Stimulated activated CD8-positive, alpha-beta memory T cell treated with anti-CD3 and anti-CD28 coated beads, Interleukin-12 subunit alpha, Interleukin-12 subunit beta, amount 100 ng/mL, for 24 hours (primary cell): Measurements from ENCODE around the gene TIGD7.
"Not testable (repeated sequence)": the region's sequence is repeated elsewhere in the genome, so short reads cannot be mapped to it uniquely, and the experiment has no call there.

Experiments used
- DNase-seq: peaks from one replicate; pipeline ENCODE4 v3.0.0-alpha.2; 2020; ENCODE audit errors: extremely low read depth

Gene TIGD7

DNA sequence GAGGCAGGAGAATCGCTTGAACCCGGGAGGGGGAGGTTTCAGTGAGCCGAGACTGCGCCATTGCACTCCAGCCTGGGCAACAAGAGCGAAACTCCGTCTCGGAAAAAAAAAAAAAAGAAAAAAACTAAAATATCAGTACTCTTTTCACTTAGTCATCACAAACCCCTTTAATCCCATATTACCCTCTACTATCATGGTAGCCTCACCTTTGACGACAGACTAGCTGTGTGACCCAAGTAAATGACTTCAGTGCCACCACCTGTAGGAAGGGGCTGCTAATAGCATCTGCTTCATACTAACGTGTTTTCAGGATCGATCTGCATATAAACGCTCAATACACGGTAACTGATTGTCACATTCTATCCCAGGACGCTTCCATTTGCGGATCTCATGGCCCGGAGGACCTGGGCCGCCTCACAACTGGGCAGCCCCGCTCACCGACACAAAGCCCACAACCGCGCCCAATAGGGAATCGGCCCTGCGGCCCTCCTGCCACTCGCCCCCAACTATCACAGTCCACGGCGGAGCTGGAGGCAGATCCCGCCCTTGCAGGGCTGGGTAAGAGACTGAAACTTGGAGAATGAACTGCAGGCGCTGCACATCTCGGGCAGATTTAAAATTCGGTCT lies 23.0 kb downstream of the TIGD7 start:
- DNase-seq, result no peak

DNA sequence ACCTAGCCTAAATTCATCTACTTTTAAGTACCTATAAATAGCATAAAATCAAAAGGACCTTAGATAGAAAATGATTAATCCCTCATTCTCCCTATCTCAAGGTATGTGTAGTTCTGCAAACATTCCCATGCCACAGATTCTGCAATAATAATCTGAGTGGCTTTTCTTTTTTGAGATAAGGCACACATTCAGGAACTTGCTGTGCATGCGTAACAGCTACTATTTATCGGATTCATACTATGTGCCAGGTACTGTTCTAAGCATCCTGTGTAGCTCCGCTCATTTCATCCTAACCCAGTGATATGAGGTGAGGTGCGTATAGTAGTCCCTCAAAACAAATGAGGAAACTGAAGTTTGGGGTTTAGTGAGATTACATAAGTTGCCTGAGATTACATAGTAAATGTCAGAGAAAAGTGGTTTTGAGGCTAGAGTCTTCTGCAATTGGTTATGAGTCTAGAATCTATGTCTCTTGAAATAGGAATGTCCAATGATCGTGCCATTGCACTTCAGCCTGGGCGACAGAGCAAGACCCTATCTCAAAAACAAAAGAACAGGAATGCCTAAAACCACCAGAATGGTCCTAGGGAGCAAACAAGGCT lies 23.9 kb downstream of the TIGD7 start:
- DNase-seq, result no peak

DNA sequence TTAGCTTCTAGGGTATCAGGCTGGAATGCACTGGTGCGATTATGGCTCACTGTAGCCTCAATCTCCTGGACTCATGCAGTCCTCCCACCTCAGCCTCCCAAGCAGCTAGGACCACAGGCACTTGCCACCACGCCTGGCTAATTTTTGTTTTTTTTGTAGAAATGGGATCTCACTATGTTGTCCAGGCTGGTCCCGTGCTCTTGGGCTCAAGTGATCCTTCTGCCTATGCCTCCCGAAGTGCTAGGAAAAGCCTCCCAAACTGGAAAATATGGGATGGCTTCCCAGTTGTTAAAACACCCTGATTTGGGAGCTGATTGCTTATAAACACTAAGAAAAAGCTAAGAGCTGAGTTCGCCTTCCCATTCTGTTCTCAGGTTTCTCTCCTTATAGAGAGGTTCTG lies 28.6 kb downstream of the TIGD7 start:
- DNase-seq, result no peak

DNA sequence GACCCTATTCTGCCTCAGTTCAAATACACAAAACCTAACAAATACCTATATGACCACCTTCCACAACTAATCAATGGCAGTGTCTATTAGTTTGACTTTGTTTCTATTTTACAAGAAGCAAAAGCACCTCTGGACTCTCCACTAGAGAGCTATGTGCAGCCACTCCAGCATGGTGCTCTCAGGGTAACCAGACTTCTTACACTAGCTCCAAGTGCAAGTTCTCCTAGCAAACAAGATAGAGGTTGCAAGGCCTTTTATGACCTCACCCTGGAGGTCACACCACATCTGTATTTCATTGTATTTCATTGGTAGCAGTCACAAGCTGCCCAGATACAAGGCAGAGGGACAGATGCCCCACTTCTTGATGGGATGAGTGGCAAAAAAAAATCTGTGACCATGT lies 30.3 kb downstream of the TIGD7 start:
- DNase-seq, result no peak

DNA sequence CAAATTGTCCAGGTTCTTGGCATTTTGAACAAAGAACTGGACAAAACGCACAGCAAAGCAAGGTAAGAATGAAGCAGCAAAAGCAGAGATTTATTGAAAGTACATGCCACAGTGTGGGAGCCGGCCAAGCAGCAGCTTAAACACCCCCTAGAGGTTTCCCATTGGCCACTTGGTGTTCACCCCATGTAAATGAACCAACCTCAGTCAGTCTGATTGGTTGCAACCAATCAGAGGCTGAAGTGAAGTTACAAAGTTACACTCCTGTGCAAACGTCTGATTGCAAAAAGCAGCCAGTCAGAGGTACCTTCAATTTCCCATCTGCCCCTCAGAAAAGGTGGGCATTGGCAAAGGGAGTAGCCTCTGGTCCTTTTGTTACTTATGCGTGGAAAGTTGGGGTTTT lies 30.7 kb downstream of the TIGD7 start:
- no peak for DNase-seq

DNA sequence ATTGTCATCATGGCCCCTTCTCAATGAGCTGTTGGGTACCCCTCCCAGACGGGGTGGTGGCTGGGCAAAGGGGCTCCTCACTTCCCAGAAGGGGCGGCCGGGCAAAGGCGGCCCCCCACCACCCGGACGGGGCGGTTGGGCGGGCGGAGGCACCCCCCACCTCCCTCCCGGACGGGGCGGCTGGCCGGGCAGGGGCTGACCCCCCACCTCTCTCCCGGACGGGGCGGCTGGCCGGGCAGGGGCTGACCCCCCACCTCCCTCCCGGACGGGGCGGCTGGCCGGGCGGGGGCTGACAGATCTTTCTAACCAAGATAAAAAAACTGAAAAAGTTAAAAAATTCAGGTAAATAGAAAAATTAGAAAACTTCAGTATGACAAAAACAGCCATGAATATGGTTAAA lies 33.9 kb downstream of the TIGD7 start:
- DNase-seq, result not testable (repeated sequence)

DNA sequence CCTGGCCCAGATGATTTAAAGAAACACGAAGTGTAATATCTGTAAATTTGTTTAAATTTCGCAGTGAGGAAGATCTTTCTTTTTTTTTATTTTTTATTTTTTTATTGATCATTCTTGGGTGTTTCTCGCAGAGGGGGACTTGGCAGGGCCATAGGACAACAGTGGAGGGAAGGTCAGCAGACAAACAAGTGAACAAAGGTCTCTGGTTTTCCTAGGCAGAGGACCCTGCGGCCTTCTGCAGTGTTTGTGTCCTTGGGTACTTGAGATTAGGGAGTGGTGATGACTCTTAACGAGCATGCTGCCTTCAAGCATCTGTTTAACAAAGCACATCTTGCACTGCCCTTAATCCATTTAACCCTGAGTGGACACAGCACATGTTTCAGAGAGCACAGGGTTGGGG lies 34.5 kb downstream of the TIGD7 start:
- not testable (repeated sequence) for DNase-seq

DNA sequence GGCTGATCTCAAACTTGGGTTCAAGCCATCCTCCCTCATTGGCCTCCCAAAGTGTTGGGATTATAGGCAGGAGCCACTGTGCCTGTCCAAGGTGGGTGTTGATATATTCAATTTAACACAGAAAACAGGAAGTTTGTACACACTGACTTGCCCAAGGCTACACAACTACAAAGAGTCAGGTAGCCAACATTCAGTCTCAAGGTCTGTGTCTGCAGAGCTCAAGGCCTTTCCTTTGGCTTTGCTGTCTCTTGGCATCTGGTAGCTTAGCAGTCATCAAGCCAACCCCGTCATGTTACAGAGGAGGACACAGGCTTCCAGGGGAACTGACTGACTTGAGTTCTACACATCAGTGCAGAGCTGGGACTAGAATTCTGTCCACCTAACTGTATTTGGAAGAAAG lies 36.9 kb downstream of the TIGD7 start:
- no peak for DNase-seq

DNA sequence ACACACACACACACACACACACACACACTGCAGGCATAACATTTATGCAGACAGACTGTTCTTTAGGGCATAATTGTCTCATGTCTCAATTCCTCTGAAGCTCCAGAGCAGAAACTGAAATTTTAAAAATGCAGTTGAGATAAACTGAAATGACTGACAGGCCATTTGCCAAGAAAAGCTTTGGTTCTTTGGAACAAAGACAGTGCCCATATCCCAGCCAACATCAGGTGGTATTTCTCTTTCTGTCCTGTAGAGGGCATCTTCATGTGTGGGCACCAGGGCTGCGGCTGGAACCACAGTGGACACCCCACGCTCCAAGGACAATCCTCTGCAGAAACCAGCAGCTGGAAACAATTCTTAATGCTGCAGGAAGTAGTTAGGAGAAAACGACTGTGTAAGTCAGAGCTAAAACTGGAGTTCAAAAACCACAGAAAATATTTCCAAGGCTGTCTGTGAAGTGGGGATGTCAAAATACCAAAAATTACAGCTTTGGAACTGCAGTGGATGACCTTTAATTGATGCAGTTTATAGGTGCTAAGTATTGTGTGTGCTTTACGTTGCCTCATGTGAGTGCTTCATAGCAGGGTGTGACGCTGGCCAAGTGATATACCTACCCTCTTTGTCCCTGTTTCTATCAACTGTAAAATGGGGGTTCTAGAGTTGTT lies 38.2 kb downstream of the TIGD7 start:
- no peak for DNase-seq

DNA sequence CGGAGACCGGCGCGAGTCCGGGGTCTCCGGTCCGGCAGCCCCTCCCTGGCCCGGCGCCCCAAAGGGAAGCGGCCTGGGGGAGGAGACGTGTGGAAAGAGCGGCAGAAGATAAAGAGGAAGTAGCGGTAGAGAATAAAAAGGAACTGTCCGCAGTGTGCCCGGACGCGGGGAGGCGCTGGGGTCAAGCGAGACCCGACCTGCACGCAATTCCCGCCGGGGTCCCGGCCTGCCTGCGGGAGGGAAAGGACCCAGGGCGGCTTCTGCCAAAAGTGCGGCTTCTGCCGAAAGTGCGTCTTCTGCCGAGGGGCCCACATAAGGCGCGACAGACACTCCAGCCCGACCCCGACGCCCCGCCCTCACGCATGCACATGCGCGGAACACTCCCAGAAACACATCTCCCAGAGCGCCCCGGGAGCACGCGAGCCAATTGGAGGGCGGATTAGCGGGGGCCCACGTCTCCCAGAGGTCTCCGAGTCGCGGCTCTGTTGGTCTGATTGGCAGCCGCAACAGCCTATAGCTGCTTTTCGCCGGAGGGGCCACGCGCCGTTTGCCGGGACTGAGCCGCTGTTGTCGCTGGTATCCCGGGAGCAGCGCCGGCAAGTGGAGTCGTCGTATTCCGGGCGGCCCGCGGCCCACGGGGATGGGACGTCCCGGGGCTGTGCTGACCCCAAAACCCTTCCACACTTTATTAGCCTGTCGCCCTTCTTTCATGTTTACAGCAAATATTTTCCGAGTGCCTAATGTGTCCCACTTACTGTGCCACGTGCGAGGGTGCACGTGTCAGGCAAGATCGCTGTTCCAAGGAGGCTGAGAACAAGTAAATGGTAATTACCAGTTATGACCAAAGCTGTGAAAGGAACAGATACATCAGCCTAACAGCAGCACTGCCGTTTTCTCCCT lies 40.8 kb downstream of the TIGD7 start:
- DNase-seq, result peak; percentile 98

DNA sequence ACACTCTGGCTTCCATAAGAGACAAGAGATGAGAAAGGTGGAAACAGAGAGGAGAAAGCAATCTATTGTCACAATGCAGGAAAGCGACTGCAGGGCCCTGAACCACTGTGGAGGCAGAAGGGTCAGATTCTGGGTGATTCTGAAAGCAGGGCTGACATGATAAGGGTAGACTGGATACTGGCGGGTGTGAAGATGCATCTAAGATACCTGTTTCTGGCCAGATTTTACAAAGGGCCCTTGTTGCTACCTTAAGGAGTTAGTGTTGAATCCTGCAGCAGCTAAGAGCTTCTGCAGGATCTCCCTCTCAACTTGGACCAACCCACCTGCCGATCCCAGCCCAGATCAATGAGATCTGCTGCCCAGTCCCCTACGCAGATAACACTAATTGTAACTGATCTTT lies 42.7 kb downstream of the TIGD7 start:
- no peak for DNase-seq

DNA sequence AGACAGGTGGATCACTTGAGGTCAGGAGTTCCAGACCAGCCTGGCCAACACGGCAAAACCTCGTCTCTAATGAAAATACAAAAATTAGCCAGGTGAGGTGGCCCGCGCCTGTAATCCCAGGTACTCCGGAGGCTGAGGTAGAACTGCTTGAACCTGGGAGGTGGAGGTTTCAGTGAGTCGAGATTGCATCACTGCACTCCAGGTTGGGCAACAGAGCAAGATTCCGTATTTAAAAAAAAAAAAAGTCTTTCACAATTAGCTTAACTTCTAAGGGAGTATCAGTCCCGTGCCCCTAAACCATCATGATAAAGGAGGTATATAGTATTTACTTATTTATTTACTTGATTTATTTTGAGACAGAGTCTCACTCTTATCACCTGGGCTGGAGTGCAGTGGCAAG lies 45.4 kb downstream of the TIGD7 start:
- no peak for DNase-seq

DNA sequence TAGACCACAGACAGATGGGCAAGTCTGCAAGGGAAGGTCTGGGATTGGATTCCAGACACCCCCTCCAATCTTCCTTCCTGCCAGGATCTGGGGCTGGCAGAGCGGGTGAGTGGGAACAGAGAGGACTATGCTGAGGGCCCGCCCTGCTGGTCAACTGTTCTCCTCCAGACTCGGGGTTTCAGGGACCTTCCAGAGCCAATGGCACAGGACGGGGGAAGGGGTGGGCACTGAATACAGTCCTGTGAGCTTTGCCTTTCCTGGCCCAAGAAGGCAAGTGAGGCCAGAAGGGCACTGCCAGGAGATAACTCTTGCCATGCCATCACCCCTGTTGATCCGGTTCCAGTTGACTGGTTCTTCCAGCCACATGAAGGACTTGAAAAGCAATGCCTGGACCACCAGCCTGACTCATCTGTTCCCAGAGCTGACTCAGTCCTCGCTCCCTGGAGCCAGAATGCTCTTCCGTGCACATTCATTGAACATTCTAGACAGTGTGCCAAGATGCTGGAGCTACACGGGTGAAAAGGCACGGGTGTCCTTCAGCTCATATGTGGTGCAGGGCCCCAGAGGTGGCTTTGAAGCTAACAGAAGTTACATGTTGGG lies 48.3 kb downstream of the TIGD7 start:
- DNase-seq, result no peak

DNA sequence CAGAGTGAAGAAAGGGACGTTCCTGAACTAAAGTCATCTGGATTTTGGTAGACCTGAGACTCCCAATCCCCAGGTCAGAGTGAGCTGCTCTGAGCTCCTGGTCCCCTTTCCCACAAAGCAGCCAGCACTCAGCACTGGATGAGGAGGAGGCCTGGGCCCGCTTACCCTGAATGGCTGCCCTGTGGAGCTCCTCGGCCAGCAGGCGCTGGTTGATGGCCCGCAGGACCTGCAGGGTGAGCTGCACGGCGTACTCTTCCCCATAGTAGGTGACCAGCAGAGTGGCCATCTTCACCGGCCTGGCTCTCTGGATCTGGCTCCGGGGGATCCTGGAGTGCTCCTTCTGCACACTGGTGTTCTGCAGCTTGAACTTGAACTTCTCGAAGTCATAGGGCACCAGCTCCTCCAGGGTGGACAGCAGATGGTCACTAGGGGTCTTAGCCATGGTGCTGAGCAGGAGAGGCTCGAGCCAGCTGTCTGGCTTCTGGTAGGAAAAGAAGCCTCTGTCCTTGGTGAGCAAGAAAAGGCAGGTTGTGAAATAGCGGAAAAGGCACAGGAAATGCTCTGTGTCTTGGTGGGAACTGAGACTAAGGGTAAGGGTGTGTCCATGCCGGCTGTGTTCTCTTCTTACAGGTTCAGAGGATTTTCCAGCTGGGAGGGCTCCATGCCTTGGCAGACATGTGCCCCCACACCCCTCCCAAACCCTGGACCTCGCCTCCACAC lies 48.9 kb downstream of the TIGD7 start, which contains the start of gene MEFV:
MEFV (minus strand) TSS at position 488 of the 720 bp plus-strand sequence; CDS start at position 442, 46 bp downstream.
- DNase-seq, result no peak

DNA sequence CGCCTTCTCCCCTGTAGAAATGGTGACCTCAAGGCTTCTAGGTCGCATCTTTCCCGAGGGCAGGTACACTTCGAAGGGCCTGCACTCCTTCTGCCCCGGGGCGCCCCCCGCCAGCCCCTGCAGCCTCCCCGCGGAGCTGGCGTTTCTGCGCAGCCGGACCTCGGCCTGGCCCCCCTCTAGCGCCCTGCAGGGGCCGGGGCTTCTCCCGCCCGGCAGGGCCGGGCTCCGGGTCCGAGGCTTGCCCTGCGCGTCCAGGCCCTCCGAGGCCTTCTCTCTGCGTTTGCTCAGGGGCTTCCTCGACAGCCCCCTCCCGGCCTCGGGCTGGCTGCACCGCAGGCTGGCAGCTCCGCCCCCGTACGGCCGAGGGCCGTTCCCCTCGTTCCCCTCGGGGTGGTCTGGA lies 50.9 kb downstream of the TIGD7 start:
- no peak for DNase-seq

DNA sequence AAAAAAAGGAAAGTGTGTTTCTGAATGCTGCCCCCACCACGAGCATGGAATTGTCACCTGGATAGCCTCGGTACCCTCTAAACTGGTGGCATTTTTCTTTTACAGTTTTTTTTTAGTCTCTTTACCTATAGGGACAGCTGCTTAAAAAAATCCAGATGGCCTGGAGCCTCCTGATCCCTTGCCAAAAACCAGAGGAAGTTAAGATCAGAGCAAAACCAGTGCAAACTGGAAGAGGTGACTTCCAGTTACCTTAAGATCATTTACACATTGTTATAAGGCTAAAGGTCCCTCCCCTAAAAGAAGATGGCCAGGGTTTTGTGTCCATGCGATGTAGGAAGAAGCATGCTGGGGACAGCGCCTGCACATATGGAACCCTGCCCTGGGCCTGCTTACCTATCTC lies 52.3 kb downstream of the TIGD7 start:
- DNase-seq, result no peak

DNA sequence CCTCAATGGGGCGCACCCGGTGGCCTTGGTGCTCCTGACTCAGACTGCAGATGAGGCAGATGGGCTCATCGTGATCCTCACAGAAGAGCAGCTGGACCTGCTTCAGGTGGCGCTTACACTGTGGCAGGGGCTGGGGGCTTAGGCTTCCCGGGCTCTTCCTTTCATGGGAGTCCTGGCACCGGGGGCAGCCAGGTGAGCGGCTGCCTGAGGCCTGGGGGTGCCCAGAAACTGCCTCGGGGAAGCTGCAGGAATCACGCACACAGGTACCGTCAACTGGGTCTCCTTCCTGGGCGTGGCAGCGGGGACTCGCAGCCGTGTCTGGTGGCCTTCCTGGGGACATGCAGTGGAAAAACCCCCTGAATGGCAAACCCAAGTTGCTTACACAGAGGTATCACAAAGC lies 55.8 kb downstream of the TIGD7 start:
- no peak for DNase-seq

DNA sequence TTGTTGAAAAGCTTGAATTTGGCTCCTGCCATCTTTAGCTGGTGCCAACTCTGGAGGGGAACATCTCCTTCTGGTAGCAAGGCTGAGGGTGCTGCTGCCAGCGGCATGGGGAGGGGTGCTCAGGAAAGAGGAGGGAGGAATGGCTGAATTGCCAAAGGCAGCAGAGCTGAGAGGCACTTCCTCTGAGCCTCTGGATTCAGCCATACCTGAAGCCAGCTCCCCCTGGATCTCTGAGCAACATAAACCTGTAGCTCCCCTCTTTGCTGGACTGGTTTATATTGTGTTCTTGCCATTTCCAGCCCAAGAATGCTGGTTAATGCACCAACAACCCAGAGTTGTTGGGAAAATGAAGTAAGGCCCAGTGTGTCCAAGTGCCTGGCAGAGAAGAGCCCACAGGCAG lies 56.2 kb downstream of the TIGD7 start:
- DNase-seq, result no peak
